Natural killer cell (primary cell): ENCODE results near the gene PLEKHG7. TPM values are rescaled to one million over a fixed set of nuclear protein-coding genes. Genes with fewer than 3 reads are reported as not detected.
A peak's percentile ranks its signal among the peaks of the same experiment; 100 is the strongest.

Experiments
- ATAC-seq, 3 donors: fragments of 150-1000 bp in 2 of 3; fragments of 200-7000 bp in 1 of 3; cut with Tn5 transposase; 1 replicate in 1 of 3; 2 replicates in 2 of 3; pipeline ENCODE4 v1.10.0; 2021; ENCODE audit warnings: mild to moderate bottlenecking in 2 of 3, moderate library complexity in 2 of 3
- DNase-seq, 2 donors: peaks; one replicate each; pipeline versions ENCODE4 v3.0.0 to v3.0.0-alpha.2; 2013 to 2021; ENCODE audit warnings: mixed read lengths in 1 of 2
- H3K27ac ChIP-seq: one replicate; pipeline ENCODE4 v1.5.1; 2013; ENCODE audit warnings: mild to moderate bottlenecking, low read length
- H3K27me3 ChIP-seq: one replicate; pipeline ENCODE4 v1.6.1; 2013; ENCODE audit warnings: low read length; ENCODE audit not compliant: control insufficient read depth, insufficient read depth
- H3K36me3 ChIP-seq: one replicate; pipeline ENCODE4 v1.6.1; 2013; ENCODE audit warnings: low read length; ENCODE audit not compliant: control insufficient read depth, insufficient read depth
- H3K4me1 ChIP-seq: one replicate; pipeline ENCODE4 v1.6.1; 2013; ENCODE audit warnings: low read length; ENCODE audit not compliant: control insufficient read depth, insufficient read depth
- H3K4me3 ChIP-seq: one replicate; pipeline ENCODE4 v1.5.1; 2013; ENCODE audit warnings: low read length
- H3K9me3 ChIP-seq: one replicate; pipeline ENCODE4 v1.6.1; 2013; ENCODE audit warnings: low read length; ENCODE audit not compliant: control insufficient read depth, insufficient read depth
- H3K27ac Mint-ChIP-seq, 2 donors: one replicate each; pipeline ENCODE4 v1.8.0; 2022; ENCODE audit warnings: mild to moderate bottlenecking in 2 of 2, mixed read lengths in 2 of 2, moderate library complexity in 1 of 2
- H3K27me3 Mint-ChIP-seq, 2 donors: one replicate each; pipeline ENCODE4 v1.8.0; 2022; ENCODE audit warnings: low read depth in 2 of 2, mixed read lengths in 2 of 2
- H3K36me3 Mint-ChIP-seq: one replicate; pipeline ENCODE4 v1.8.0; 2022; ENCODE audit warnings: mixed read lengths
- H3K4me1 Mint-ChIP-seq, 2 donors: one replicate each; pipeline ENCODE4 v1.8.0; 2022; ENCODE audit warnings: mixed read lengths in 2 of 2
- H3K4me3 Mint-ChIP-seq: one replicate; pipeline ENCODE4 v1.8.0; 2022; ENCODE audit warnings: mild to moderate bottlenecking, moderate library complexity, mixed read lengths
- H3K9me3 Mint-ChIP-seq, 2 donors: one replicate each; pipeline ENCODE4 v1.8.0; 2022; ENCODE audit warnings: mixed read lengths in 2 of 2
- WGBS: methylation state at CpG from one replicate; pipeline ENCODE4 v1.1.7; 2013; ENCODE audit warnings: missing lambda C conversion rate; ENCODE audit not compliant: insufficient coverage; 5-methylcytosine and 5-hydroxymethylcytosine counted together
- intact Hi-C: fragments of 100-400 bp; cut with micrococcal nuclease; formaldehyde crosslinking; loops from one replicate; pipeline ENCODE4 v1.14.2; 2022
- total RNA-seq, 4 donors: library from RNA; stranded (reverse); fragments of 120-200 nt in 1 of 4; gene quantifications; one replicate each; pipeline versions ENCODE4 v1.2.3 to v1.2.4, GENCODE V29; 2013 to 2022
- TF ChIP-seq, protein P1 (sequence below): fragments of 200-600 bp; IDR thresholded peaks from one replicate; pipeline ENCODE4 v1.8.0; 2022; ENCODE audit warnings: antibody characterized with exemption

Gene PLEKHG7
- total RNA-seq, 3 donors from 2014 or later (not counting 1 experiment from before 2014, with no cell fraction given): 0.16 to 0.63 TPM; not detected in 1

DNA sequence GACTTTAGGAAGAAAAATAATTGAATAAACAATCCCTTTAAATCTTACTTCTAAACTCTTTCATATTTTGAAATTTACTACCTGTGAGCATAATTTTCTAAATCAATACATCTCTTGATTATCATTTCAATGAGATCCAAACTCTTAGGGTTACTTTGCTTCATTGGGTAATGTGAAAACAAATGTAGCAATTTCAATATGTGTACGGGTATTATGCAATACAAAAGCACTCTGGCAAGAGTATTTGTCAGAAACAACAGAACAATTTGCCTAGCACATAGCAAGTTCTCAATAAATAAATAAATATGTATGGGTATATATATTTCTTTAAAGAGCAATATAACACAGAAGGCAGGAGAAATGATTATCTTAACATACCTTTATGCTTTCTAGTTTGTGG is 77.1 kb downstream of the PLEKHG7 start:
- TF ChIP-seq, protein P1, sequence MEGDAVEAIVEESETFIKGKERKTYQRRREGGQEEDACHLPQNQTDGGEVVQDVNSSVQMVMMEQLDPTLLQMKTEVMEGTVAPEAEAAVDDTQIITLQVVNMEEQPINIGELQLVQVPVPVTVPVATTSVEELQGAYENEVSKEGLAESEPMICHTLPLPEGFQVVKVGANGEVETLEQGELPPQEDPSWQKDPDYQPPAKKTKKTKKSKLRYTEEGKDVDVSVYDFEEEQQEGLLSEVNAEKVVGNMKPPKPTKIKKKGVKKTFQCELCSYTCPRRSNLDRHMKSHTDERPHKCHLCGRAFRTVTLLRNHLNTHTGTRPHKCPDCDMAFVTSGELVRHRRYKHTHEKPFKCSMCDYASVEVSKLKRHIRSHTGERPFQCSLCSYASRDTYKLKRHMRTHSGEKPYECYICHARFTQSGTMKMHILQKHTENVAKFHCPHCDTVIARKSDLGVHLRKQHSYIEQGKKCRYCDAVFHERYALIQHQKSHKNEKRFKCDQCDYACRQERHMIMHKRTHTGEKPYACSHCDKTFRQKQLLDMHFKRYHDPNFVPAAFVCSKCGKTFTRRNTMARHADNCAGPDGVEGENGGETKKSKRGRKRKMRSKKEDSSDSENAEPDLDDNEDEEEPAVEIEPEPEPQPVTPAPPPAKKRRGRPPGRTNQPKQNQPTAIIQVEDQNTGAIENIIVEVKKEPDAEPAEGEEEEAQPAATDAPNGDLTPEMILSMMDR: no peak
- H3K27me3 ChIP-seq: no peaks in the 10 kb centered on the region
- no peak for DNase-seq
- no peak overlapping the region for H3K27ac Mint-ChIP-seq
- no CpG with 5 or more reads among the region's 1 CpG for WGBS
- H3K4me3 ChIP-seq: no peak overlapping the region
- H3K27ac ChIP-seq: no peak overlapping the region
- H3K36me3 ChIP-seq: peaks cover 49% of the 10 kb centered on the region
- H3K4me1 ChIP-seq: no peaks in the 10 kb centered on the region
- no peaks in the 10 kb centered on the region for H3K9me3 Mint-ChIP-seq
- H3K27me3 Mint-ChIP-seq: no peaks in the 10 kb centered on the region
- no peak overlapping the region for H3K4me3 Mint-ChIP-seq
- ATAC-seq: no peak
- H3K9me3 ChIP-seq: no peaks in the 10 kb centered on the region
- intact Hi-C loops: loop anchor here (10.0 kb wide), 1 partner anchor 205 kb away; no protein-coding TSS in a partner anchor
- H3K36me3 Mint-ChIP-seq: peaks cover 17% of the 10 kb centered on the region
- no peaks in the 10 kb centered on the region for H3K4me1 Mint-ChIP-seq

DNA sequence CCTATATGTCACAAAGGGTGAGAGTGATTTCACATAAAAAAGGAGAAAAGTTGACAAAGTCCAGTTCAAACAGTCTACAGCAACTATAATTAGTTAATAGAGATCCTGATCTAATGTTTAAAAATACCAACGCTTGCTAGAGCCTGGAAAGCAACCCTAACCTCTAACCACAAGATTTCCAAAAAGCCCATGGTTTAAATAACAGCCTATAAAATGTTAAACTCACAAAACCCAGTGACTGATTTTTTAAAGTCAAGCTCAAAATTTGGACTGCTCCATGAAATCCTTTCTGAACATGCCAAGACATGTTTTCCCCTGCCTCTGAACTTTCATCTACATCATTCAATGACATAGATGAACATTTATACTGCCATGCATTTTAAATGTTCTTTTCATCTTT is 81.6 kb downstream of the PLEKHG7 start:
- Mint-ChIP-seq H3K4me3 (no peak overlapping the region), H3K9me3 (no peaks in the 10 kb centered on the region), H3K27ac (no peak overlapping the region), H3K4me1 (peaks cover 0 to 3% of the 10 kb centered on the region in 2 donors), H3K36me3 (no peaks in the 10 kb centered on the region), H3K27me3 (no peaks in the 10 kb centered on the region)
- Histone ChIP-seq H3K36me3 (peaks cover 12% of the 10 kb centered on the region), H3K27ac (no peak overlapping the region), H3K4me3 (no peak overlapping the region), H3K27me3 (no peaks in the 10 kb centered on the region), H3K4me1 (no peaks in the 10 kb centered on the region), H3K9me3 (no peaks in the 10 kb centered on the region)
- TF ChIP-seq, protein P1: no peak
- 50% methylated on average over 1 of the region's 1 CpG for WGBS
- DNase-seq (no peak), ATAC-seq (no peak)
- intact Hi-C loops: loop anchor here (2.0 to 10.0 kb wide), 3 partner anchors 200 to 1316 kb away; no protein-coding TSS in a partner anchor

DNA sequence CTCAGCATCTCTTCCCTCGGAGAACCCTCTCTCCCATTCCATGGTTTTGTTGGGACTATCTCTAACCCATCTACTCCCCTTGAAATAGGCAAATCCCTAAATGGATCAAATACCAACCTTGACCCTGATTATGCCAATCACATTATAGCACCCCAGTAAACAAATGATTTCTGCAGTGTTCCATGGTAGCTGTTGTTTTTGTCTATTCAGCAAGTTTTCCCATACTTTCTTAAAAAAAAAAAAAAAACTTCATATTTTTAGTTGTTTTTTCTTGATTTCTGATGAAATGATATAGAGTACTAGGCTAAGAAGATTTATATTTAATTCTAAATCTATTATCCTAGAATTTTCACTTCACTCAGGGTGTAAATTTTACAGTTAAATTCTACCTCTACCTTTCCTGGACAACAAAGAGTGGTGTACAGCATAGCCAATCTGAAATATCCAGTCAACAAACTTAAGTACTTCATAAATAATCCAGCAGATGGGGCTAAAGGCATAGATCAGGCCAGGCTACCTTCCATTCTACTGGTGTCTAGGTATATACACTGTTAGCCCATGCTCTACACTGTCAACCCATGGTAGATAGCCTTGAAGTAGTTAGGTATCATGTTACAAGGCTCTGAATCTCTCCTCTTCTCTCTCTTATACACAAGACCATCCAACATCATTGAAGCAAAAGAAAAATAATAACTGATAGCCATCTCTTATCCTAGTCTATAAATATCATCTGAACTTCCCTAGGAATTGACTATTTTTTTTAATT is 82.2 kb downstream of the PLEKHG7 start:
- peak; percentile 89 to 99 (median 98) for ATAC-seq

More for the DNA sequence above, 82.2 kb downstream of the PLEKHG7 start:
- 88% methylated on average over 1 of the region's 1 CpG for WGBS
- peaks cover 6% of the 10 kb centered on the region for H3K36me3 ChIP-seq
- H3K36me3 Mint-ChIP-seq: no peaks in the 10 kb centered on the region
- intact Hi-C loops: loop anchor here (1.0 to 10.0 kb wide), 4 partner anchors 200 to 1316 kb away; no protein-coding TSS in a partner anchor
- H3K27ac Mint-ChIP-seq: no peak overlapping the region
- DNase-seq: peak in 1 of 2 donors; percentile 80
- peaks cover 0 to 8% of the 10 kb centered on the region in 2 donors for H3K4me1 Mint-ChIP-seq
- no peaks in the 10 kb centered on the region for H3K27me3 Mint-ChIP-seq
- no peaks in the 10 kb centered on the region for H3K9me3 ChIP-seq
- H3K27ac ChIP-seq: no peak overlapping the region
- H3K9me3 Mint-ChIP-seq: no peaks in the 10 kb centered on the region
- no peaks in the 10 kb centered on the region for H3K27me3 ChIP-seq
- TF ChIP-seq, protein P1: peak; percentile 62
- H3K4me3 Mint-ChIP-seq: no peak overlapping the region
- no peaks in the 10 kb centered on the region for H3K4me1 ChIP-seq
- no peak overlapping the region for H3K4me3 ChIP-seq
